A673 (cell line): ENCODE results near the gene ADAMTSL2.

ENCODE experiments used
- EZH2 ChIP-seq: fragments of 200-600 bp; sonication (generic); IDR thresholded peaks from 2 replicates; pipeline ENCODE4 v1.6.1; 2017; ENCODE audit warnings: borderline replicate concordance, low read depth, mild to moderate bottlenecking, mixed read lengths, antibody characterized with exemption, low read length; ENCODE audit not compliant: poor library complexity, severe bottlenecking
- TF ChIP-seq, protein P1 (sequence below): fragments of 300-800, 200-600 bp; sonication (generic); conservative IDR thresholded peaks from 2 replicates; pipeline ENCODE4 v1.5.1; 2017; ENCODE audit warnings: low read depth, mild to moderate bottlenecking, antibody characterized with exemption, low read length, moderate library complexity, mixed read lengths

DNA sequence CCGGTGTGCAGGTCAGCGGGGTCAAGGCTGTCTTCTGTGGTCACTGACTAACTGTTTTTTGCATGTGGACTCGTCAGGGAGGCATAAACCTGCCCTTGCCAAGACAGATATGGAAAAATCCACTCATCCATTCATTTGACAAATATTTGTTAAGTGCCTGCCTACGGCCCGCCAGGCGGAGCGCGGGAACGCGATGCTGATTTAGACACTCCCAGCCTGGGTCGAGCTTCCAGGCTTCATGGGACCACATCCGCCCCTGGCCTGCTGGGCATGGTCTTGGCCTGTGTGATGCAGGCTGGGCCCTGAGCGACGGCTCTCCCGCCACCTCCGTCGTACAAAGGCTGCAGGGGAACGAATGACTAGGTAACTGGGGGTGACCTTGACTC lies 27.9 kb upstream of the ADAMTSL2 start:
- TF ChIP-seq, protein P1, sequence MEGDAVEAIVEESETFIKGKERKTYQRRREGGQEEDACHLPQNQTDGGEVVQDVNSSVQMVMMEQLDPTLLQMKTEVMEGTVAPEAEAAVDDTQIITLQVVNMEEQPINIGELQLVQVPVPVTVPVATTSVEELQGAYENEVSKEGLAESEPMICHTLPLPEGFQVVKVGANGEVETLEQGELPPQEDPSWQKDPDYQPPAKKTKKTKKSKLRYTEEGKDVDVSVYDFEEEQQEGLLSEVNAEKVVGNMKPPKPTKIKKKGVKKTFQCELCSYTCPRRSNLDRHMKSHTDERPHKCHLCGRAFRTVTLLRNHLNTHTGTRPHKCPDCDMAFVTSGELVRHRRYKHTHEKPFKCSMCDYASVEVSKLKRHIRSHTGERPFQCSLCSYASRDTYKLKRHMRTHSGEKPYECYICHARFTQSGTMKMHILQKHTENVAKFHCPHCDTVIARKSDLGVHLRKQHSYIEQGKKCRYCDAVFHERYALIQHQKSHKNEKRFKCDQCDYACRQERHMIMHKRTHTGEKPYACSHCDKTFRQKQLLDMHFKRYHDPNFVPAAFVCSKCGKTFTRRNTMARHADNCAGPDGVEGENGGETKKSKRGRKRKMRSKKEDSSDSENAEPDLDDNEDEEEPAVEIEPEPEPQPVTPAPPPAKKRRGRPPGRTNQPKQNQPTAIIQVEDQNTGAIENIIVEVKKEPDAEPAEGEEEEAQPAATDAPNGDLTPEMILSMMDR: no peak
- no peak for TF ChIP-seq EZH2
